Colonic mucosa (tissue), 4 donors: ENCODE results near the gene CHST6. TPM values are rescaled to one million over a fixed set of nuclear protein-coding genes. Genes with fewer than 3 reads are reported as not detected.
A peak's percentile ranks its signal among the peaks of the same experiment; 100 is the strongest.
"Not testable (repeated sequence)": the region's sequence is repeated elsewhere in the genome, so short reads cannot be mapped to it uniquely, and the experiment has no call there.

Experiments used
- DNase-seq: peaks from one replicate; pipeline ENCODE4 v3.0.0-alpha.2; 2020
- H3K27ac ChIP-seq: fragments of 200-600 bp; one replicate; pipeline ENCODE4 v1.8.0; 2021
- H3K27me3 ChIP-seq: fragments of 200-600 bp; one replicate; pipeline ENCODE4 v1.8.0; 2021
- H3K36me3 ChIP-seq: fragments of 200-600 bp; one replicate; pipeline ENCODE4 v1.8.0; 2021
- H3K4me1 ChIP-seq: fragments of 200-600 bp; one replicate; pipeline ENCODE4 v1.8.0; 2021; ENCODE audit warnings: mild to moderate bottlenecking
- H3K4me3 ChIP-seq: fragments of 200-600 bp; one replicate; pipeline ENCODE4 v1.8.0; 2021
- H3K9ac ChIP-seq, 2 donors: one replicate each; pipeline ENCODE4 v1.7.0; 2013; ENCODE audit warnings: control low read depth in 2 of 2, low read depth in 2 of 2, low read length in 2 of 2
- H3K9me3 ChIP-seq: fragments of 200-600 bp; one replicate; pipeline ENCODE4 v1.8.0; 2021
- CTCF ChIP-seq: fragments of 200-600 bp; IDR thresholded peaks from one replicate; pipeline ENCODE4 v1.8.0; 2022; ENCODE audit warnings: antibody characterized with exemption, mild to moderate bottlenecking
- intact Hi-C: fragments of 100-400 bp; cut with DNase I; formaldehyde crosslinking; loops from one replicate; pipeline ENCODE4 v1.14.1; 2022
- total RNA-seq, 2 donors: library from RNA; stranded (reverse); fragmentation: NEBNext Ultra II Directional in 1 of 2; extraction: Animal tissue kit (Norgen Biotek cat#: 25700) in 1 of 2; gene quantifications; one replicate each; pipeline ENCODE4 v1.2.1, GENCODE V29; 2021
- donor health status: healthy.
- donor health status: DM: no; HTN: no; CAD: no.
- donor health status: DM: no; HTN: no; CAD: no.

Gene CHST6
- total RNA-seq, 2 donors from 2014 or later: 2.7 to 5.6 TPM

- TF ChIP-seq CTCF: no peak
- H3K9me3 ChIP-seq: no peaks in the 10 kb centered on the region
- intact Hi-C loops: no loop called here
- peak overlapping the region in 1 of 2 donors; percentile 62 for H3K9ac ChIP-seq
- no peaks in the 10 kb centered on the region for H3K27me3 ChIP-seq
- H3K4me1 ChIP-seq: peaks cover 32% of the 10 kb centered on the region
- no peaks in the 10 kb centered on the region for H3K36me3 ChIP-seq
- no peak overlapping the region for H3K4me3 ChIP-seq
- H3K27ac ChIP-seq: peak overlapping the region; percentile 60
- DNase-seq: no peak
Measured at GRCh38 chr16:75457485-75458021, 37.7 kb downstream of the CHST6 start.

GRCh38 chr16:75456971-75457370, 38.3 kb downstream of the CHST6 start:
- no peaks in the 10 kb centered on the region for H3K36me3 ChIP-seq
- no peak overlapping the region for H3K27ac ChIP-seq
- DNase-seq: no peak
- H3K27me3 ChIP-seq: no peaks in the 10 kb centered on the region
- H3K9ac ChIP-seq: peak overlapping the region in 1 of 2 donors; percentile 2
- H3K4me3 ChIP-seq: no peak overlapping the region
- H3K4me1 ChIP-seq: peaks cover 32% of the 10 kb centered on the region
- intact Hi-C loops: no loop called here
- TF ChIP-seq CTCF: no peak
- H3K9me3 ChIP-seq: no peaks in the 10 kb centered on the region

- intact Hi-C loops, H3K27ac ChIP-seq, H3K9me3 ChIP-seq, H3K9ac ChIP-seq, H3K36me3 ChIP-seq, DNase-seq, H3K4me3 ChIP-seq, H3K27me3 ChIP-seq: not testable (repeated sequence)
- peaks cover 32% of the 10 kb centered on the region for H3K4me1 ChIP-seq
Measured at GRCh38 chr16:75456486-75456885, 38.8 kb downstream of the CHST6 start.

- no peak overlapping the region for H3K9ac ChIP-seq
- no peak for DNase-seq
- intact Hi-C loops: no loop called here
- H3K4me3 ChIP-seq: no peak overlapping the region
- no peaks in the 10 kb centered on the region for H3K9me3 ChIP-seq
- H3K27me3 ChIP-seq: no peaks in the 10 kb centered on the region
- no peak for TF ChIP-seq CTCF
- H3K27ac ChIP-seq: no peak overlapping the region
- H3K36me3 ChIP-seq: no peaks in the 10 kb centered on the region
- peaks cover 28% of the 10 kb centered on the region for H3K4me1 ChIP-seq
Measured at GRCh38 chr16:75455677-75456076, 39.6 kb downstream of the CHST6 start.

DNA sequence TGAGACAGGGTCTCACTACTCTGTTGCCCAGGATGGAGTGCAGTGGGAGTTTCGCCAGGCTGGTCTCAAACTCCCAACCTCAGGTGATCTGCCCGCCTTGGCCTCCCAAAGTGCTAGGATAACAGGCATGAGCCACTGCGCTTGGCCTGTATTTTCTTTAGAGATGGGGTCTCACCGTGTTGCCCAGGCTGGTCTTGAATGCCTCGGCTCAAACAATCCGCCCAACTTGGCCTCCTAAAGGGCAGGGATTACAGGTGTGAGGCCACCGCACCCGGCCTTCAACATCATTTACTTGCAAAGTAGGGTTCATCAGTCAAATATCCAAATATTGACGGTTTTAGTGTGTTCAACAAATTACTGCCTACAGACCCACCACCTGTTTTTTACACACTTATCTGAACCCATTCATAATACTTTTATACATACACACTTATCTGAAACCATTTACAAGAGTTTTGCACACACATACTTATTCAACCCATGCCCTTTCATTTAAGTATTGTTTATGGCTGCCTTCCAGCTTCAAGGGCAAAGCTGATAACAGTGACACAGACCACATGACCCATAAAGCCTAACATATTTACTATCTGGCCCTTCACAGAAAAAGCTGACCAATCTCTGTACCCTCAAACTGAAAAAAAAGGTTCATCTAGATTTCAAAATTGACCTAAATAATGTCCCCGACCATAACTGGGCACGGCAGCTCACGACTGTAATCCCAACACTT, 42.6 kb downstream of the CHST6 start:
- H3K36me3 ChIP-seq: no peaks in the 10 kb centered on the region
- H3K4me3 ChIP-seq: no peak overlapping the region
- no peaks in the 10 kb centered on the region for H3K9me3 ChIP-seq
- H3K27me3 ChIP-seq: no peaks in the 10 kb centered on the region
- DNase-seq: no peak
- H3K4me1 ChIP-seq: peaks cover 13% of the 10 kb centered on the region
- no peak overlapping the region for H3K27ac ChIP-seq
- no peak overlapping the region for H3K9ac ChIP-seq
- no peak for TF ChIP-seq CTCF
- intact Hi-C loops: no loop called here

GRCh38 chr16:75446416-75446815, 48.8 kb downstream of the CHST6 start:
- no peak for TF ChIP-seq CTCF

More at GRCh38 chr16:75446416-75446815, 48.8 kb downstream of the CHST6 start:
- Histone ChIP-seq H3K27ac (no peak overlapping the region), H3K4me3 (no peak overlapping the region), H3K4me1 (no peaks in the 10 kb centered on the region), H3K36me3 (no peaks in the 10 kb centered on the region), H3K27me3 (no peaks in the 10 kb centered on the region), H3K9ac (no peak overlapping the region), H3K9me3 (no peaks in the 10 kb centered on the region)
- intact Hi-C loops: no loop called here
- DNase-seq: no peak
